A549 (cell line): Measurements from ENCODE around the gene ZBTB46. TPM values are rescaled to one million over a fixed set of nuclear protein-coding genes. Genes with fewer than 3 reads are reported as not detected.
A peak's percentile ranks its signal among the peaks of the same experiment; 100 is the strongest.

Source experiments
- ATAC-seq, 2 experiments: fragments of 200-7000 bp in 1 of 2; fragments of >200 bp in 1 of 2; cut with Nextera tagmentation in 1 of 2; cut with Tn5 transposase in 1 of 2; 3 replicates each; pipeline versions ENCODE4 v1.8.0 to v1.9.1; 2018 to 2020; ENCODE audit warnings: mild to moderate bottlenecking in 1 of 2, moderate library complexity in 1 of 2
- CTCF ChIA-PET: fragments of 300-600 bp; sonication (Branson Sonifier 250); formaldehyde crosslinking; extraction: SDS; loops from one replicate; lab custom pipeline; 2021; ENCODE audit warnings: antibody characterized with exemption, inconsistent platforms; lab: Yijun Ruan, JAX
- POLR2A ChIA-PET: fragments of 350-600 bp; formaldehyde crosslinking; extraction: SDS; loops from one replicate; lab custom pipeline; 2021; ENCODE audit warnings: antibody characterized with exemption, inconsistent platforms; lab: Yijun Ruan, JAX
- DNase-seq, 2 experiments: peaks; one replicate each; pipeline versions ENCODE4 v3.0.0 to v3.0.0-alpha.2; 2011 to 2016; ENCODE audit warnings: low read depth in 1 of 2, low spot score in 1 of 2
- FAIRE-seq: peaks from 2 replicates; lab custom pipeline; 2011; peaks lifted over from hg19 to GRCh38; lab: Jason Lieb, UNC
- H3K27ac ChIP-seq, 2 experiments: fragments of >200 bp; sonication (Bioruptor Twin); formaldehyde crosslinking; 3 replicates each; pipeline ENCODE4 v1.5.1; 2016 to 2017
- H3K4me1 ChIP-seq: fragments of >200 bp; sonication (Bioruptor Twin); formaldehyde crosslinking; 3 replicates; pipeline ENCODE4 v1.6.1; 2016
- H3K4me2 ChIP-seq: fragments of >200 bp; sonication (Bioruptor Twin); formaldehyde crosslinking; 3 replicates; pipeline ENCODE4 v1.6.1; 2016
- H3K4me3 ChIP-seq: fragments of >200 bp; sonication (Bioruptor Twin); formaldehyde crosslinking; 3 replicates; pipeline ENCODE4 v1.5.1; 2016
- H3K9me3 ChIP-seq: fragments of >200 bp; sonication (Bioruptor Twin); formaldehyde crosslinking; 3 replicates; pipeline ENCODE4 v1.6.1; 2016
- CBX8 ChIP-seq: fragments of 200-600 bp; sonication (generic); IDR thresholded peaks from 2 replicates; pipeline ENCODE4 v1.6.1; 2016
- CHD2 ChIP-seq: fragments of 150-350 bp; IDR thresholded peaks from 2 replicates; pipeline ENCODE4 v1.6.1; 2014; ENCODE audit warnings: low read length; ENCODE audit not compliant: partially characterized antibody
- CTCF ChIP-seq: fragments of >200 bp; sonication (Bioruptor Twin); formaldehyde crosslinking; IDR thresholded peaks from 3 replicates; pipeline ENCODE4 v1.5.1; 2016
- HDAC2 ChIP-seq: fragments of 200-600 bp; sonication (generic); IDR thresholded peaks from 2 replicates; pipeline ENCODE4 v1.6.1; 2016
- JUN ChIP-seq, 2 experiments: fragments of >200 bp; sonication (Bioruptor Twin); formaldehyde crosslinking; IDR thresholded peaks; 2 replicates in 1 of 2; 3 replicates in 1 of 2; pipeline ENCODE4 v1.6.1; 2016 to 2017
- KDM5A ChIP-seq: fragments of 200-600 bp; sonication (generic); IDR thresholded peaks from 2 replicates; pipeline ENCODE4 v1.6.1; 2016; ENCODE audit warnings: antibody characterized with exemption, mild to moderate bottlenecking
- MAFK ChIP-seq: fragments of 450-650 bp; IDR thresholded peaks from 2 replicates; pipeline ENCODE4 v1.6.1; 2014; ENCODE audit not compliant: partially characterized antibody
- PHF8 ChIP-seq: fragments of 200-600 bp; sonication (generic); IDR thresholded peaks from 2 replicates; pipeline ENCODE4 v1.6.1; 2016; ENCODE audit warnings: low read depth, mild to moderate bottlenecking, antibody characterized with exemption, moderate library complexity, borderline replicate concordance
- POLR2A ChIP-seq: IDR thresholded peaks from 2 replicates; pipeline ENCODE4 v1.6.1; 2012; ENCODE audit warnings: mild to moderate bottlenecking, low read length
- POLR2AphosphoS2 ChIP-seq: conservative IDR thresholded peaks from 2 replicates; pipeline ENCODE4 v1.6.1; 2012; ENCODE audit warnings: low read length, improper control_type of control experiment, inconsistent platforms
- RAD21 ChIP-seq, 2 experiments: fragments of >200 bp in 1 of 2; sonication (Bioruptor Twin) in 1 of 2; formaldehyde crosslinking in 1 of 2; IDR thresholded peaks in 1 of 2; conservative IDR thresholded peaks in 1 of 2; 2 replicates in 1 of 2; 3 replicates in 1 of 2; pipeline ENCODE4 v1.6.1; 2012 to 2018; ENCODE audit warnings: inconsistent platforms in 1 of 2
- RFX5 ChIP-seq: fragments of 450-650 bp; IDR thresholded peaks from 2 replicates; pipeline ENCODE4 v1.7.1; 2014; ENCODE audit warnings: antibody characterized with exemption, mild to moderate bottlenecking, moderate library complexity
- SMC3 ChIP-seq: fragments of >200 bp; sonication (Bioruptor Twin); formaldehyde crosslinking; IDR thresholded peaks from 3 replicates; pipeline ENCODE4 v1.6.1; 2018; ENCODE audit warnings: inconsistent platforms
- ZFP36 ChIP-seq: fragments of 450-650 bp; IDR thresholded peaks from 2 replicates; pipeline ENCODE4 v1.6.1; 2014; ENCODE audit warnings: borderline replicate concordance; ENCODE audit not compliant: partially characterized antibody
- ZNF302 ChIP-seq: fragments of 250-450 bp; sonication (Bioruptor Pico); IDR thresholded peaks from 2 replicates; pipeline ENCODE4 v1.9.0; 2021; ENCODE audit warnings: inconsistent platforms, mild to moderate bottlenecking, moderate library complexity
- ZSCAN20 ChIP-seq: fragments of 250-450 bp; sonication (Bioruptor Pico); IDR thresholded peaks from 2 replicates; pipeline ENCODE4 v1.8.0; 2022; ENCODE audit warnings: mild to moderate bottlenecking, moderate library complexity
- WGBS: methylation state at CpG from one replicate; pipeline ENCODE4 v1.1.6; 2017; ENCODE audit errors: missing lambda C conversion rate; 5-methylcytosine and 5-hydroxymethylcytosine counted together
- polyA plus RNA-seq, 4 experiments: library from polyadenylated mRNA; depleted of rRNA in 3 of 4; stranded (reverse); fragments of >200 nt; fragmentation: RNase III in 1 of 4; extraction: RNeasy Plus Mini Kit Qiagen cat#74134 plus additional on column Dnase treatment in 1 of 4; gene quantifications; 2 replicates in 3 of 4; 3 replicates in 1 of 4; pipeline ENCODE4 v1.2.3, GENCODE V29; 2011 to 2017
- TF ChIP-seq, protein P1 (sequence below): IDR thresholded peaks from 2 replicates; pipeline ENCODE4 v1.6.1; 2012; ENCODE audit warnings: low read depth, borderline replicate concordance
- TF ChIP-seq, protein P2 (sequence below): fragments of >200 bp; sonication (Bioruptor Twin); formaldehyde crosslinking; IDR thresholded peaks from 2 replicates; pipeline ENCODE4 v1.6.1; 2016
- TF ChIP-seq, protein P3 (sequence below): fragments of 450-650 bp; IDR thresholded peaks from 2 replicates; pipeline ENCODE4 v1.6.1; 2014; ENCODE audit warnings: antibody characterized with exemption
- TF ChIP-seq, protein P4 (sequence below): IDR thresholded peaks from 2 replicates; pipeline ENCODE4 v1.6.1; 2012

ZBTB46 gene
- polyA plus RNA-seq, 2 of the 4 experiments (the other 2 are of a cell fraction), result 0.17 to 0.43 TPM

GRCh38 chr20:63864545-63864977 lies 33.5 kb upstream of the ZBTB46 start:
- TF ChIP-seq MAFK (no peak), POLR2AphosphoS2 (no peak), HDAC2 (peak; percentile 51; the same call in 1 of the 2 replicates), RFX5 (no peak), CBX8 (no peak), JUN (IDR thresholded peaks at IDR 0.05) (peak in 1 of 2 experiments; percentile 36; a peak in 3 of 5 replicates), CHD2 (no peak), KDM5A (peak; percentile 65; the same call in 1 of the 2 replicates)
- TF ChIP-seq, all 56 proteins: peak for 3
- peak overlapping the region; percentile 91 to 95 for H3K27ac ChIP-seq
- H3K4me2 ChIP-seq, result peak overlapping the region; percentile 74
- no peak for ATAC-seq
- CTCF ChIA-PET, result interaction anchor here (0.6 to 3.6 kb wide), 22 partner anchors 9 to 341 kb away, joined by 3 to 18 read pairs (median 6); partner anchors contain the start of genes DNAJC5, LIME1 and PTK6
- DNase-seq, result no peak
- no peaks in the 10 kb centered on the region for H3K9me3 ChIP-seq
- under 1% methylated on average over 25 of the region's 25 CpGs for WGBS
- POLR2A ChIA-PET, result interaction anchor here (0.5 to 3.0 kb wide), 31 partner anchors 9 to 953 kb away, joined by 3 to 26 read pairs (median 5); partner anchors contain the start of genes ARFRP1, DNAJC5, GMEB2 and PRPF6
- peak overlapping the region; percentile 95 for H3K4me3 ChIP-seq
- FAIRE-seq, result no peak
- peaks cover 14% of the 10 kb centered on the region; the same call in 2 of the 3 replicates for H3K4me1 ChIP-seq

DNA sequence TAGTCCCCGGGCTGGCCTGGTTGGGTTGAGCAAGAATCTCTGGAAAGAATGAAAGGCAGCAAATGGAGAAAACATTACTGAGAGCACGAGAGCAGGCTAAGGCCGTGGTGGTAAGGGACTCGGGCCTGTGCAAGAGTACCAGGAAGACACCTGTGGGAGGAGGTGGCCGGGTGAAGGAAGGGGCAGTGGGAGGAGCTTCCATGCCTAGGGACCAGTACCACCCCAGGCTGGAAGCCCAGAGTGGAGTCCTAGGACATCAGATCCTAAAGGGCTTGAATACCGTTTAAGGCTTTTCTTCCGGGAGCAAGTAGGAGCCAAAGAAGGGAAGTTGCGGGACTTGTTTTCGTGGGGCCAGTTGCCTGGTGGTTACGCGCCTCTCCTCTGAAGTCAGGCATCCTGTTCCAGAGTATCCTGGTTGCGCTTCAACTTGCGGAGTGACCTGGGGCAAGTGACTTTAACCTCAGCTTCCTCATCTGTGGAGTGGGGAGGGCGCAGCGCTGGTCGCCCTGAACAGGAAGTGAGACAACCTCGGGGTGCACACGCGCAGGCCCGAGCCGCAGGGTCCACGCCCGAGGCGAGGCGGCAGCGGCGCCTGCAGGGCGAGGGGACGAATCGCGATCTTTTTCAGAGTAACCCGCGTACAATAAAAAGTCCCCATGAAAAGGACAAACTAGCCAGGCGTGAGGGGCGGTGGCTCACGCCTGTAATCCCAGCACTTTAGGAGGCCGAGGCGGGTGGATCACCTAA lies 32.9 kb upstream of the ZBTB46 start:
- FAIRE-seq, result no peak
- Histone ChIP-seq H3K4me1 (peaks cover 14% of the 10 kb centered on the region; the same call in 2 of the 3 replicates), H3K4me3 (peak overlapping the region; percentile 95), H3K27ac (peak overlapping the region; percentile 91 to 95)
- POLR2A ChIA-PET, result interaction anchor here (0.5 to 3.0 kb wide), 8 partner anchors 10 to 952 kb away, joined by 4 to 26 read pairs (median 10); partner anchors contain the start of genes ARFRP1, DNAJC5 and ZGPAT
- TF ChIP-seq, protein P1, sequence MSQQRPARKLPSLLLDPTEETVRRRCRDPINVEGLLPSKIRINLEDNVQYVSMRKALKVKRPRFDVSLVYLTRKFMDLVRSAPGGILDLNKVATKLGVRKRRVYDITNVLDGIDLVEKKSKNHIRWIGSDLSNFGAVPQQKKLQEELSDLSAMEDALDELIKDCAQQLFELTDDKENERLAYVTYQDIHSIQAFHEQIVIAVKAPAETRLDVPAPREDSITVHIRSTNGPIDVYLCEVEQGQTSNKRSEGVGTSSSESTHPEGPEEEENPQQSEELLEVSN, result peak; percentile 62; the same call in 1 of the 2 replicates
- TF ChIP-seq CTCF, result peak; percentile 61
- peak; percentile 46 for TF ChIP-seq SMC3
- no peak for TF ChIP-seq JUN (IDR thresholded peaks at IDR 0.05)
- TF ChIP-seq ZNF302 (CRISPR knock-in tag), result no peak
- TF ChIP-seq, protein P2, sequence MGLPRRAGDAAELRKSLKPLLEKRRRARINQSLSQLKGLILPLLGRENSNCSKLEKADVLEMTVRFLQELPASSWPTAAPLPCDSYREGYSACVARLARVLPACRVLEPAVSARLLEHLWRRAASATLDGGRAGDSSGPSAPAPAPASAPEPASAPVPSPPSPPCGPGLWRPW, result no peak
- no peak for TF ChIP-seq ZFP36
- TF ChIP-seq, protein P3, sequence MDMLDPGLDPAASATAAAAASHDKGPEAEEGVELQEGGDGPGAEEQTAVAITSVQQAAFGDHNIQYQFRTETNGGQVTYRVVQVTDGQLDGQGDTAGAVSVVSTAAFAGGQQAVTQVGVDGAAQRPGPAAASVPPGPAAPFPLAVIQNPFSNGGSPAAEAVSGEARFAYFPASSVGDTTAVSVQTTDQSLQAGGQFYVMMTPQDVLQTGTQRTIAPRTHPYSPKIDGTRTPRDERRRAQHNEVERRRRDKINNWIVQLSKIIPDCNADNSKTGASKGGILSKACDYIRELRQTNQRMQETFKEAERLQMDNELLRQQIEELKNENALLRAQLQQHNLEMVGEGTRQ, result no peak
- TF ChIP-seq, protein P4, sequence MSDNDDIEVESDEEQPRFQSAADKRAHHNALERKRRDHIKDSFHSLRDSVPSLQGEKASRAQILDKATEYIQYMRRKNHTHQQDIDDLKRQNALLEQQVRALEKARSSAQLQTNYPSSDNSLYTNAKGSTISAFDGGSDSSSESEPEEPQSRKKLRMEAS, result peak; percentile 90
- peak; percentile 49 for TF ChIP-seq POLR2A
- TF ChIP-seq ZSCAN20 (CRISPR knock-in tag), result no peak
- TF ChIP-seq PHF8, result no peak
- TF ChIP-seq RAD21 (conservative IDR thresholded peaks at IDR 0.05 in 1 of 2, IDR thresholded peaks at IDR 0.05 in 1 of 2), result peak; percentile 63 to 72
- TF ChIP-seq, all 56 proteins: peak for 6
- 13% methylated on average over 38 of the region's 38 CpGs for WGBS
- CTCF ChIA-PET, result interaction anchor here (0.6 to 3.6 kb wide), 28 partner anchors 9 to 341 kb away, joined by 3 to 18 read pairs (median 4); partner anchors contain the start of genes DNAJC5, LIME1 and PTK6
- ATAC-seq (peak; percentile 71 to 72), DNase-seq (peak; percentile 74 to 85)
- Histone ChIP-seq H3K9me3 (no peaks in the 10 kb centered on the region), H3K4me2 (peak overlapping the region; percentile 74)
